Measurements from ENCODE around the gene LY6G5B.

The LY6G5B gene

GRCh38 chr6:31632279-31632946 is 37.4 kb upstream of the LY6G5B start:
- H3K9me3 Mint-ChIP-seq: no peaks in the 10 kb centered on the region
- H3K27me3 Mint-ChIP-seq: no peaks in the 10 kb centered on the region
- H3K27ac Mint-ChIP-seq: no peak overlapping the region
- peaks cover 100% of the 10 kb centered on the region for H3K36me3 Mint-ChIP-seq (ENCODE audit: low read depth)
- H3K4me1 Mint-ChIP-seq (ENCODE audit: low read depth): peaks cover 3% of the 10 kb centered on the region
- intact Hi-C loops (cut with micrococcal nuclease): no loop called here
- H3K4me3 Mint-ChIP-seq: no peak overlapping the region

GRCh38 chr6:31633447-31633846 is 36.3 kb upstream of the LY6G5B start:
- no peaks in the 10 kb centered on the region for H3K9me3 Mint-ChIP-seq
- peaks cover 98% of the 10 kb centered on the region for H3K36me3 Mint-ChIP-seq (ENCODE audit: low read depth)
- intact Hi-C loops (cut with micrococcal nuclease): no loop called here
- H3K4me1 Mint-ChIP-seq (ENCODE audit: low read depth): no peaks in the 10 kb centered on the region
- H3K4me3 Mint-ChIP-seq: no peak overlapping the region
- no peaks in the 10 kb centered on the region for H3K27me3 Mint-ChIP-seq
- no peak overlapping the region for H3K27ac Mint-ChIP-seq

- intact Hi-C loops (cut with micrococcal nuclease): no loop called here
- Mint-ChIP-seq H3K4me1 (ENCODE audit: low read depth) (no peaks in the 10 kb centered on the region), H3K27ac (peak overlapping the region; percentile 6), H3K4me3 (no peak overlapping the region), H3K27me3 (no peaks in the 10 kb centered on the region), H3K36me3 (ENCODE audit: low read depth) (peaks cover 98% of the 10 kb centered on the region), H3K9me3 (no peaks in the 10 kb centered on the region)
Measured at GRCh38 chr6:31634131-31634530, 35.6 kb upstream of the LY6G5B start.

- Mint-ChIP-seq H3K4me1 (ENCODE audit: low read depth) (no peaks in the 10 kb centered on the region), H3K27ac (no peak overlapping the region), H3K36me3 (ENCODE audit: low read depth) (peaks cover 98% of the 10 kb centered on the region), H3K4me3 (no peak overlapping the region), H3K9me3 (no peaks in the 10 kb centered on the region), H3K27me3 (no peaks in the 10 kb centered on the region)
- intact Hi-C loops (cut with micrococcal nuclease): no loop called here
Measured at GRCh38 chr6:31634969-31635575, 34.7 kb upstream of the LY6G5B start.

- no peak overlapping the region for H3K4me3 Mint-ChIP-seq
- H3K27me3 Mint-ChIP-seq: no peaks in the 10 kb centered on the region
- intact Hi-C loops (cut with micrococcal nuclease): no loop called here
- no peak overlapping the region for H3K27ac Mint-ChIP-seq
- H3K9me3 Mint-ChIP-seq: no peaks in the 10 kb centered on the region
- H3K36me3 Mint-ChIP-seq (ENCODE audit: low read depth): peaks cover 98% of the 10 kb centered on the region
- H3K4me1 Mint-ChIP-seq (ENCODE audit: low read depth): peaks cover 6% of the 10 kb centered on the region
Measured at GRCh38 chr6:31636698-31637596, 32.8 kb upstream of the LY6G5B start.

- Mint-ChIP-seq H3K27me3 (no peaks in the 10 kb centered on the region), H3K36me3 (ENCODE audit: low read depth) (peaks cover 98% of the 10 kb centered on the region)
Measured at GRCh38 chr6:31639043-31639442, 30.7 kb upstream of the LY6G5B start.

GRCh38 chr6:31639449-31639861 is 30.3 kb upstream of the LY6G5B start:
- Mint-ChIP-seq H3K27me3 (no peaks in the 10 kb centered on the region), H3K9me3 (no peaks in the 10 kb centered on the region), H3K4me1 (ENCODE audit: low read depth) (peaks cover 6% of the 10 kb centered on the region), H3K27ac (no peak overlapping the region), H3K4me3 (no peak overlapping the region), H3K36me3 (ENCODE audit: low read depth) (peaks cover 98% of the 10 kb centered on the region)
- intact Hi-C loops (cut with micrococcal nuclease): no loop called here

More at GRCh38 chr6:31639043-31639442, 30.7 kb upstream of the LY6G5B start:
- Mint-ChIP-seq H3K4me3 (no peak overlapping the region), H3K9me3 (no peaks in the 10 kb centered on the region), H3K27ac (no peak overlapping the region), H3K4me1 (ENCODE audit: low read depth) (peaks cover 6% of the 10 kb centered on the region)
- intact Hi-C loops (cut with micrococcal nuclease): no loop called here

- H3K4me1 Mint-ChIP-seq (ENCODE audit: low read depth): peaks cover 6% of the 10 kb centered on the region
- no peak overlapping the region for H3K4me3 Mint-ChIP-seq
- intact Hi-C loops (cut with micrococcal nuclease): no loop called here
- peaks cover 98% of the 10 kb centered on the region for H3K36me3 Mint-ChIP-seq (ENCODE audit: low read depth)
- H3K27me3 Mint-ChIP-seq: no peaks in the 10 kb centered on the region
- no peaks in the 10 kb centered on the region for H3K9me3 Mint-ChIP-seq
- no peak overlapping the region for H3K27ac Mint-ChIP-seq
Measured at GRCh38 chr6:31640612-31641011, 29.2 kb upstream of the LY6G5B start.

GRCh38 chr6:31641370-31641769 is 28.4 kb upstream of the LY6G5B start:
- H3K27me3 Mint-ChIP-seq: no peaks in the 10 kb centered on the region
- H3K27ac Mint-ChIP-seq: no peak overlapping the region
- intact Hi-C loops (cut with micrococcal nuclease): no loop called here
- no peak overlapping the region for H3K4me3 Mint-ChIP-seq
- no peaks in the 10 kb centered on the region for H3K9me3 Mint-ChIP-seq
- peaks cover 98% of the 10 kb centered on the region for H3K36me3 Mint-ChIP-seq (ENCODE audit: low read depth)
- H3K4me1 Mint-ChIP-seq (ENCODE audit: low read depth): peaks cover 6% of the 10 kb centered on the region

GRCh38 chr6:31642798-31643570 is 26.8 kb upstream of the LY6G5B start:
- Mint-ChIP-seq H3K4me1 (ENCODE audit: low read depth) (peaks cover 6% of the 10 kb centered on the region), H3K36me3 (ENCODE audit: low read depth) (peaks cover 98% of the 10 kb centered on the region), H3K27ac (no peak overlapping the region), H3K27me3 (no peaks in the 10 kb centered on the region), H3K4me3 (no peak overlapping the region), H3K9me3 (no peaks in the 10 kb centered on the region)
- intact Hi-C loops (cut with micrococcal nuclease): no loop called here

- H3K4me3 Mint-ChIP-seq: no peak overlapping the region
- H3K4me1 Mint-ChIP-seq (ENCODE audit: low read depth): peaks cover 6% of the 10 kb centered on the region
- no peaks in the 10 kb centered on the region for H3K9me3 Mint-ChIP-seq
- H3K27ac Mint-ChIP-seq: no peak overlapping the region
- intact Hi-C loops (cut with micrococcal nuclease): no loop called here
- no peaks in the 10 kb centered on the region for H3K27me3 Mint-ChIP-seq
- peaks cover 100% of the 10 kb centered on the region for H3K36me3 Mint-ChIP-seq (ENCODE audit: low read depth)
Measured at GRCh38 chr6:31643818-31644454, 25.8 kb upstream of the LY6G5B start.

- H3K4me1 Mint-ChIP-seq (ENCODE audit: low read depth): peaks cover 9% of the 10 kb centered on the region
- no peaks in the 10 kb centered on the region for H3K9me3 Mint-ChIP-seq
- H3K4me3 Mint-ChIP-seq: no peak overlapping the region
- no peaks in the 10 kb centered on the region for H3K27me3 Mint-ChIP-seq
- intact Hi-C loops (cut with micrococcal nuclease): no loop called here
- H3K36me3 Mint-ChIP-seq (ENCODE audit: low read depth): peaks cover 100% of the 10 kb centered on the region
- no peak overlapping the region for H3K27ac Mint-ChIP-seq
Measured at GRCh38 chr6:31645325-31645724, 24.5 kb upstream of the LY6G5B start.

GRCh38 chr6:31651602-31652191 is 18.1 kb upstream of the LY6G5B start:
- peak overlapping the region; percentile 94 for H3K4me3 Mint-ChIP-seq
- no peaks in the 10 kb centered on the region for H3K9me3 Mint-ChIP-seq
- peaks cover 83% of the 10 kb centered on the region for H3K36me3 Mint-ChIP-seq (ENCODE audit: low read depth)
- H3K27me3 Mint-ChIP-seq: no peaks in the 10 kb centered on the region
- H3K4me1 Mint-ChIP-seq (ENCODE audit: low read depth): peaks cover 35% of the 10 kb centered on the region
- intact Hi-C loops (cut with micrococcal nuclease): loop anchor here (1.0 kb wide), 3 partner anchors 9 to 31 kb away; partner anchors contain the start of genes C6orf47, CSNK2B and PRRC2A
- peak overlapping the region; percentile 97 for H3K27ac Mint-ChIP-seq

Data from dendritic cell treated with granulocyte-macrophage colony-stimulating factor and Interleukin-4, amounts not matched to agents 40 ng/mL and 50 ng/mL, for 4 days (primary cell).